Measurements from ENCODE around the gene BCAP29.

GRCh38 chr7:107610323-107610722, 30.3 kb downstream of the BCAP29 start:
- TF ChIP-seq CTCF (conservative IDR thresholded peaks at IDR 0.05 in 1 of 2, IDR thresholded peaks at IDR 0.05 in 1 of 2; ENCODE audit: low read depth in 1 of 2, low read length in 2 of 2) (no peak), EZH2 (IDR thresholded peaks at IDR 0.05; ENCODE audit: low read length, missing control alignments) (no peak)

Data from fibroblast of lung (primary cell).